Colonic mucosa (tissue), 4 donors: ENCODE measurements around the gene HEBP1. TPM values are rescaled to one million over a fixed set of nuclear protein-coding genes. Genes with fewer than 3 reads are reported as not detected.

Source experiments
- DNase-seq: peaks from one replicate; pipeline ENCODE4 v3.0.0-alpha.2; 2020
- H3K27ac ChIP-seq: fragments of 200-600 bp; one replicate; pipeline ENCODE4 v1.8.0; 2021
- H3K27me3 ChIP-seq: fragments of 200-600 bp; one replicate; pipeline ENCODE4 v1.8.0; 2021
- H3K36me3 ChIP-seq: fragments of 200-600 bp; one replicate; pipeline ENCODE4 v1.8.0; 2021
- H3K4me1 ChIP-seq: fragments of 200-600 bp; one replicate; pipeline ENCODE4 v1.8.0; 2021; ENCODE audit warnings: mild to moderate bottlenecking
- H3K4me3 ChIP-seq: fragments of 200-600 bp; one replicate; pipeline ENCODE4 v1.8.0; 2021
- H3K9ac ChIP-seq, 2 donors: one replicate each; pipeline ENCODE4 v1.7.0; 2013; ENCODE audit warnings: control low read depth in 2 of 2, low read depth in 2 of 2, low read length in 2 of 2
- H3K9me3 ChIP-seq: fragments of 200-600 bp; one replicate; pipeline ENCODE4 v1.8.0; 2021
- CTCF ChIP-seq: fragments of 200-600 bp; IDR thresholded peaks from one replicate; pipeline ENCODE4 v1.8.0; 2022; ENCODE audit warnings: antibody characterized with exemption, mild to moderate bottlenecking
- intact Hi-C: fragments of 100-400 bp; cut with DNase I; formaldehyde crosslinking; loops from one replicate; pipeline ENCODE4 v1.14.1; 2022
- total RNA-seq, 2 donors: library from RNA; stranded (reverse); fragmentation: NEBNext Ultra II Directional in 1 of 2; extraction: Animal tissue kit (Norgen Biotek cat#: 25700) in 1 of 2; gene quantifications; one replicate each; pipeline ENCODE4 v1.2.1, GENCODE V29; 2021
- donor health status: healthy.
- donor health status: DM: no; HTN: no; CAD: no.
- donor health status: DM: no; HTN: no; CAD: no.

HEBP1 gene
- total RNA-seq, 2 donors from 2014 or later: 40.9 to 61.9 TPM

- no peaks in the 10 kb centered on the region for H3K4me1 ChIP-seq
- H3K27ac ChIP-seq: no peak overlapping the region
- no peak overlapping the region for H3K9ac ChIP-seq
- no peaks in the 10 kb centered on the region for H3K36me3 ChIP-seq
- no peak overlapping the region for H3K4me3 ChIP-seq
- no peak for TF ChIP-seq CTCF
- H3K27me3 ChIP-seq: no peaks in the 10 kb centered on the region
- no peaks in the 10 kb centered on the region for H3K9me3 ChIP-seq
- intact Hi-C loops: no loop called here
- DNase-seq: no peak
Observed at GRCh38 chr12:13027508-13027907, 27.4 kb upstream of the HEBP1 start.

GRCh38 chr12:13027032-13027431 is 27.0 kb upstream of the HEBP1 start:
- H3K36me3 ChIP-seq: no peaks in the 10 kb centered on the region
- H3K4me3 ChIP-seq: no peak overlapping the region
- H3K27ac ChIP-seq: no peak overlapping the region
- no peaks in the 10 kb centered on the region for H3K27me3 ChIP-seq
- H3K9ac ChIP-seq: no peak overlapping the region
- no peak for TF ChIP-seq CTCF
- H3K4me1 ChIP-seq: no peaks in the 10 kb centered on the region
- intact Hi-C loops: no loop called here
- H3K9me3 ChIP-seq: no peaks in the 10 kb centered on the region
- no peak for DNase-seq

- no peak overlapping the region for H3K27ac ChIP-seq
- no peak for DNase-seq
- no peaks in the 10 kb centered on the region for H3K36me3 ChIP-seq
- H3K9ac ChIP-seq: no peak overlapping the region
- no peaks in the 10 kb centered on the region for H3K4me1 ChIP-seq
- no peak for TF ChIP-seq CTCF
- H3K9me3 ChIP-seq: no peaks in the 10 kb centered on the region
- H3K4me3 ChIP-seq: no peak overlapping the region
- intact Hi-C loops: no loop called here
- no peaks in the 10 kb centered on the region for H3K27me3 ChIP-seq
Observed at GRCh38 chr12:13026286-13026685, 26.2 kb upstream of the HEBP1 start.

GRCh38 chr12:13024531-13024916 is 24.5 kb upstream of the HEBP1 start:
- intact Hi-C loops: no loop called here
- no peak for DNase-seq
- H3K27ac ChIP-seq: no peak overlapping the region
- no peaks in the 10 kb centered on the region for H3K36me3 ChIP-seq
- no peak overlapping the region for H3K4me3 ChIP-seq
- H3K27me3 ChIP-seq: no peaks in the 10 kb centered on the region
- H3K9ac ChIP-seq: no peak overlapping the region
- no peaks in the 10 kb centered on the region for H3K9me3 ChIP-seq
- H3K4me1 ChIP-seq: no peaks in the 10 kb centered on the region
- TF ChIP-seq CTCF: no peak

GRCh38 chr12:13023811-13024530 is 23.9 kb upstream of the HEBP1 start:
- no peaks in the 10 kb centered on the region for H3K36me3 ChIP-seq
- H3K27me3 ChIP-seq: no peaks in the 10 kb centered on the region
- no peak for DNase-seq
- H3K4me3 ChIP-seq: no peak overlapping the region
- no peak for TF ChIP-seq CTCF
- no peak overlapping the region for H3K9ac ChIP-seq
- H3K4me1 ChIP-seq: no peaks in the 10 kb centered on the region
- intact Hi-C loops: no loop called here
- H3K9me3 ChIP-seq: no peaks in the 10 kb centered on the region
- H3K27ac ChIP-seq: no peak overlapping the region
